HG02610 (cell line): Measurements from ENCODE around the gene HSPA4L.

Experiments used
- ATAC-seq: cut with Tn5 transposase; IDR thresholded peaks from one replicate; pipeline ENCODE4 v1.9.1; 2021; ENCODE audit warnings: mild to moderate bottlenecking, moderate library complexity; ENCODE audit not compliant: unreplicated experiment

The HSPA4L gene

DNA sequence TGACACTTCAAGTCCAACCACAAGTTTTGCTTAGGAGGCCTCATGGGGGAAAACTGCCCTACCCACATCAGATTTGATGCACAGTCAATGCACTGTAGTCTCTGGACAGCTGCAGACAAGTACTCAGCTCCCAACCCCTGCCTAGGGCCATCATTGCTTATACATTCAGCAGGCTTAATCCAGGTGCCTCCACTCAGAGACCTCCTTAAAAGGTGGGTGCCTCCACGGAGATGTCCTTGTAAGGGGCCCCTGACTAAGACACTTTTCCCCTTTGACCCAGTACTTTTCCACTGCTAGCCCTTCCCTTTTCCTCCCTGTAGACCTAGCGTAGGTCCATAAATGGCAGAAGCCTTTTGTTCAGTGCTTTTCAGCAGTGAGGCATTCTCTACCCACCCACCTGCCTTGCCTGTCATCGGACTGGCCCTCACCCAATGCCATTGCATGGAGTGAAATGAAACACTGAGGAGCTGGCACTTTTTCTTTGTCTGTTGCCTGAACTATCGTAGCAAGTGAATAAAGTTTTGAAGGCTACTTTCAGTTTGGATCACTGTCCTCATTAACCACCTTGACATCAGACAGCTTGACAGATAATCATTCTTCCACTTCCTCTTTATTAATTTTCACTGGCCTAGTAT lies 74.8 kb downstream of the HSPA4L start:
- ATAC-seq, result peak; percentile 91

DNA sequence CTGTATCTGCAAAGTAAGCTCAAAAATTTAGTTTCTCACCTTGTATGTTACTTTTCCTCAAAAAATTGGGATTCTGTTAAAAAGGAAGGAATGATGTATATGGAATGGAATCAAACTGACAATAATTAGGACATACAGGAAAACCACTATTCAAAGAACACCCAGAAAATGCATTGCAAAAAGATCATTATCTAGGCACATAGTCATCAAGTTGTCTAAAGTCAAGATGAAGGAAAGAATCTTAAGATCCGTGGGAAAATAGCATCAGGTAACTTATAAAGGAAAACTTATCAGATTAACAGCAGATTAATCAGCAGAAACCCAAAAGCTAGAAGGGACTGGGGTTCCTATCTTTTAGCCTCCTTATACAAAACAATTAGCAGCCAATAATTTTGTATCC lies 75.5 kb downstream of the HSPA4L start:
- ATAC-seq, result no peak

DNA sequence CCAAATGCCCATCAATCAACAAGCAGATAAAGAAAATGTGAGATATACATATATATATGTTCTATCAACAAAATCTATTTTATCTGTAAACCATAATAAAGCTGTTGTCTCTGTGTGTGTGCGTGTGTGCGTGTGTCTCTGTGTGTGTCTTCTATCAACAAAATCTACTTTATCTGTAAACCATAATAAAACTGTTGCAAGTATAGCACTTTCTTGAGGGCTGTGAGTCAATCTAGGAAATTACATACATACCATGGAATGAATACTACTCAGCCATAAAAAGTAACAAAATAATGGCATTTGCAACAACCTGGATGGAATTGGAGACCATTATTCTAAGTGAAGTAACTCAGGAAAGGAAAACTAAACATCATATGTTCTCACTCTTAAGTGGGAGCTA lies 86.1 kb downstream of the HSPA4L start:
- no peak for ATAC-seq

- no peak for ATAC-seq
These were observed 88.2 kb downstream of the HSPA4L start for GRCh38 chr4:127870281-127870680.

DNA sequence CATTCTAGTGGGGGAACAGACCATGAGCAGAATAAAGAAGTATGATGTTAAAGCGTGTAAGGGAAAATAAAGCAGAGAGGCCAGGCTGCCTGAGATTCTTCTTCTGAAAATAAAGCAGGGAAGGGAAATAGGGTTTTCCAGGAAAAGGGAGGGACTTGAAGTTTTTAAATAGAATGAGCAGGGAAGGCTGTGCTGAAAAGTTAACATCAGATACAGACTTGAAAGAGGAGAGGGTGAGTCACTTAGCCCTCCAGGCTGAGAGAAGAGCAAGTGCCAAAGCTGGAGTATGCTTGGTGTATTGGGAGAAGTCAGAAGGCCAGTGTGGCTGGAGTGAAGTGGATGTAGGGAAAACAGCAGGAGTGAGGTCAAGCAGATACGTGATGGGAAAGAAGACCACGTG lies 88.6 kb downstream of the HSPA4L start:
- ATAC-seq, result no peak

DNA sequence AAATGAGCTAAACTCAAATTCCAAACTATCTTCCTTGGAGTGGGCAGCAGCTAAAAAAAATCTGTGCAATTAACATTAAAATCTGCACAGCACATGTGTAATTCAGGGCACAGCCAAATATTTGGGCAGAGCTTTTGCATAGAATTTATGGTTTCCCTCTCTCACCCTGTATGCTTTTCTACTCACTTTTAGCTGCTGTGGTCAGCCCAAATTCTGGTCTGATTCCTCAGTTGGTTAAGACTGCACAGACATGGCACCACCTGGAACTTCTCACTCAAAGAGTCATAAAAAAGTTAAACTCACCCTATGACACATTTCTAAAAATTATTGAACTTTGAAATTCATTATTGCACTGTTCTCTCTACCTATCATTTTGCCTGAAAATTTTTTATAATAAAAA lies 93.7 kb downstream of the HSPA4L start:
- ATAC-seq, result no peak

DNA sequence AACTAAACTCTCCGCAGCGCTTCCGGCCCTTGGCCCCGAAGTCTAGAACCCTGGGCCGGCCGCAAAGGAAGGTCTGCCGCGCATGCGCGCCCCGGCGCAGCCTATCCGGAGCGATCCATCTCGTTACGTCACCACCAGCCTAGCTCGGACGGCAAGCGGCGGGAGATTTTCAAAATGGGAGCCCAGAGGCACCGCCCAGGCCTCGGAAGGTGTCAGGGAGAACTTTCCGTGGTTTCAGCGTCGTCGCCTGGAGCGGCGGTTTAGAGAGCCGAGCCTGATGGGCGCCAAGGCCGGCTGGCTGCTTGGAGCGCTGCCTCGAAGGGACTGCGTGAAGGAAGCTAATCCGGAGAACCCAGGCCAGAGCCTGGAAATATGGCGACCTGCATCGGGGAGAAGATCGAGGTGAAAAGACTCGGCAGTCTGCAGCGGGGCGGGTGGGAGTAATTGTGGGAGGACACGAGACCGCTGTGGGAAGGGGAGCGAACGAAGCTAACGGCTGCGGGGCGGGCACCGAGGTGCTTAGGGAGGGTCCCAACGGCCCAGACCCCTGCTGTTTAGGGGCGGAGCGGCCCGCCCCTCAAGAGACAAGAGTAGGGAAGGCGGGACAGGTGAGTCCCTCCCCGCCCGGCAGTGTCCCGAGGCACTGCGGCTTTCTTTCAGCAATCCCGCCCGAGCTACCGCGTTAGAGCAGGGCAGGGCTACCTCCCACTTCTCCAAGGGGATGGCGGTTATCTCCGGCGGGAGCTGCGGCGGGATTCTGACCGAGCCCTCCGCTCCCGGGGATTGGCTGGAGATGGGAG lies 98.8 kb downstream of the HSPA4L start, which contains the start of gene PLK4:
Gene PLK4 (plus strand): TSS at position 131 of the 800 bp plus-strand sequence. CDS start 242 bp downstream, at position 373.
- ATAC-seq, result peak; percentile 92

- peak; percentile 46 for ATAC-seq
These were observed 99.4 kb downstream of the HSPA4L start for GRCh38 chr4:127881563-127881864.

DNA sequence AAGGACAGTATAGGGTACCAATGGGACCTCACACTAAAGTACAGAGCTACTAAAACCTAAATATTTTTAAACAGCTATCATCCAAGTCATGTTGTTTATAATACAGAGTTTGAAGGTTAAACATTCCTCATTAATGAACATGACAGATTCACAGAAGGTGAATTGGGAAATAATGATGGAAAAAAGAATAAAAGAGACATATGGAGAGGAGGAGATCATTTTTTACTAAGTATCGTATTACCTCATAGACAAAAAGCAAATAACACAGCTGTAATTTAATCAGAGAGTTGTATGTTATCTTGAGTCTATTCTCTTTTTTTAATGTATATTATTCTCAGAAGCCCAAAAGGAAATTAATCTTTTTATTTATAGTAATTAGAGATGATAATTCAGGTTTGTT lies 106.4 kb downstream of the HSPA4L start:
- no peak for ATAC-seq

- no peak for ATAC-seq
These were observed 107.8 kb downstream of the HSPA4L start for GRCh38 chr4:127889903-127890302.
